HT1080 (cell line): Measurements from ENCODE around the gene GIT1. TPM values are rescaled to one million over a fixed set of nuclear protein-coding genes. Genes with fewer than 3 reads are reported as not detected.

Experiments
- DNase-seq: peaks from one replicate; pipeline ENCODE4 v3.0.0-alpha.2; 2015; ENCODE audit warnings: low read depth
- total RNA-seq: library from RNA; depleted of rRNA; stranded (reverse); fragments of >200 nt; shearing (Covaris generic); gene quantifications from 2 replicates; pipeline ENCODE4 v1.2.3, GENCODE V29; 2014

The GIT1 gene
- total RNA-seq, 1 experiment from 2014 or later: 97.4 TPM

- DNase-seq: no peak
These were observed 7.7 kb downstream of the GIT1 start for GRCh38 chr17:29581583-29582253.

GRCh38 chr17:29579866-29580771 lies 9.3 kb downstream of the GIT1 start:
- DNase-seq: peak; percentile 92

GRCh38 chr17:29578626-29579485 lies 10.6 kb downstream of the GIT1 start:
- no peak for DNase-seq

GRCh38 chr17:29577385-29578211 lies 11.8 kb downstream of the GIT1 start:
- no peak for DNase-seq

GRCh38 chr17:29577001-29577370 lies 12.5 kb downstream of the GIT1 start:
- DNase-seq: no peak

GRCh38 chr17:29576214-29577000 lies 13.0 kb downstream of the GIT1 start:
- no peak for DNase-seq

GRCh38 chr17:29575511-29576213 lies 13.8 kb downstream of the GIT1 start:
- DNase-seq: no peak

GRCh38 chr17:29574732-29575510 lies 14.5 kb downstream of the GIT1 start:
- DNase-seq: no peak

GRCh38 chr17:29573871-29574731 lies 15.3 kb downstream of the GIT1 start:
- no peak for DNase-seq

GRCh38 chr17:29573558-29573869 lies 15.9 kb downstream of the GIT1 start:
- no peak for DNase-seq

GRCh38 chr17:29572691-29573557 lies 16.5 kb downstream of the GIT1 start:
- DNase-seq: no peak

GRCh38 chr17:29571883-29572681 lies 17.4 kb downstream of the GIT1 start:
- DNase-seq: no peak

GRCh38 chr17:29571486-29571882 lies 18.0 kb downstream of the GIT1 start:
- no peak for DNase-seq

GRCh38 chr17:29570521-29570920 lies 18.9 kb downstream of the GIT1 start:
- DNase-seq: no peak

GRCh38 chr17:29569245-29569950 lies 20.1 kb downstream of the GIT1 start:
- DNase-seq: no peak
